Measurements from ENCODE around the gene TBC1D22A. TPM values are rescaled to one million over a fixed set of nuclear protein-coding genes. Genes with fewer than 3 reads are reported as not detected.
A peak's percentile ranks its signal among the peaks of the same experiment; 100 is the strongest.

Gene TBC1D22A
- polyA plus RNA-seq, 1 of the 3 experiments (the other 2 are of a cell fraction), result 16.5 TPM

GRCh38 chr22:46972256-46972655 lies 209.8 kb downstream of the TBC1D22A start:
- Histone ChIP-seq H3K36me3 (replicated peaks in 1 of 2; ENCODE audit: control insufficient read depth in 1 of 2, insufficient read depth in 2 of 2, low read length in 1 of 2) (peaks cover 0 to 3% of the 10 kb centered on the region in 2 experiments), H3K27ac (ENCODE audit: low read depth in 2 of 2, low read length in 1 of 2) (no peak overlapping the region), H4K20me1 (ENCODE audit: insufficient read depth) (no peaks in the 10 kb centered on the region), H2AFZ (ENCODE audit: low read depth) (no peak overlapping the region), H3K9me2 (no peaks in the 10 kb centered on the region), H3K4me3 (ENCODE audit: low read depth in 2 of 2, low read length in 1 of 2) (no peak overlapping the region), H3K9ac (no peak overlapping the region), H3K79me2 (ENCODE audit: insufficient read depth) (no peaks in the 10 kb centered on the region), H3F3A (replicated peaks; ENCODE audit: insufficient read depth) (no peaks in the 10 kb centered on the region), H3K27me3 (ENCODE audit: insufficient read depth) (no peaks in the 10 kb centered on the region), H3K9me3 (no peaks in the 10 kb centered on the region), H3K4me1 (ENCODE audit: control insufficient read depth in 1 of 2, insufficient read depth in 2 of 2, low read depth in 1 of 2, low read length in 1 of 2) (peaks cover 0 to 33% of the 10 kb centered on the region in 2 experiments; a peak in 2 of 4 replicates), H3K4me2 (no peak overlapping the region)
- TF ChIP-seq RAD21 (IDR thresholded peaks at IDR 0.05; ENCODE audit: low read length), result no peak
- no peak for TF ChIP-seq TAF1 (IDR thresholded peaks at IDR 0.05; ENCODE audit: borderline replicate concordance, low read depth, low read length)
- no peak for TF ChIP-seq CHD2 (IDR thresholded peaks at IDR 0.05; ENCODE audit: low read length, partially characterized antibody)
- no peak for TF ChIP-seq RXRA (IDR thresholded peaks at IDR 0.05; ENCODE audit: borderline replicate concordance, low read depth)
- no peak for TF ChIP-seq FOSL2 (IDR thresholded peaks at IDR 0.05; ENCODE audit: borderline replicate concordance, low read depth)
- TF ChIP-seq MXI1 (IDR thresholded peaks at IDR 0.05; ENCODE audit: low read depth, low read length), result no peak
- TF ChIP-seq GABPA (IDR thresholded peaks at IDR 0.05; ENCODE audit: low read depth), result no peak
- no peak for TF ChIP-seq RFX5 (IDR thresholded peaks at IDR 0.05; ENCODE audit: low read length)
- TF ChIP-seq MAX (IDR thresholded peaks at IDR 0.05; ENCODE audit: low read depth), result no peak
- ChIA-PET POLR2A (no interaction called here), CTCF (no interaction called here)
- 98% methylated on average over 17 of the region's 17 CpGs for WGBS (ENCODE audit: low lambda C conversion rate)
- DNase-seq, result no peak

- Histone ChIP-seq H3K36me3 (replicated peaks in 1 of 2; ENCODE audit: control insufficient read depth in 1 of 2, insufficient read depth in 2 of 2, low read length in 1 of 2) (peaks cover 0 to 3% of the 10 kb centered on the region in 2 experiments), H4K20me1 (ENCODE audit: insufficient read depth) (no peaks in the 10 kb centered on the region), H3K9me2 (no peaks in the 10 kb centered on the region), H3K9ac (no peak overlapping the region), H2AFZ (ENCODE audit: low read depth) (no peak overlapping the region), H3K27ac (ENCODE audit: low read depth in 2 of 2, low read length in 1 of 2) (no peak overlapping the region), H3K27me3 (ENCODE audit: insufficient read depth) (no peaks in the 10 kb centered on the region), H3K4me2 (no peak overlapping the region), H3K4me1 (ENCODE audit: control insufficient read depth in 1 of 2, insufficient read depth in 2 of 2, low read depth in 1 of 2, low read length in 1 of 2) (peaks cover 0 to 33% of the 10 kb centered on the region in 2 experiments; a peak in 2 of 4 replicates), H3F3A (replicated peaks; ENCODE audit: insufficient read depth) (no peaks in the 10 kb centered on the region), H3K9me3 (no peaks in the 10 kb centered on the region), H3K79me2 (ENCODE audit: insufficient read depth) (no peaks in the 10 kb centered on the region), H3K4me3 (ENCODE audit: low read depth in 2 of 2, low read length in 1 of 2) (no peak overlapping the region)
- CTCF ChIA-PET, result no interaction called here
- peak; percentile 86 for DNase-seq
- TF ChIP-seq NRF1 (IDR thresholded peaks at IDR 0.05; ENCODE audit: low read depth, low read length) (0 out of 2 replicates have a peak, but pooled peaks have one; percentile 11), SMC3 (IDR thresholded peaks at IDR 0.05; ENCODE audit: low read depth, low read length) (no peak), EP300 (IDR thresholded peaks at IDR 0.05; ENCODE audit: borderline replicate concordance in 1 of 2, low read depth in 1 of 2, low read length in 1 of 2) (no peak), GATA2 (CRISPR knock-in tag; IDR thresholded peaks at IDR 0.05) (peak; percentile 63), POLR2AphosphoS5 (IDR thresholded peaks at IDR 0.05; ENCODE audit: low read depth, low read length) (no peak), RAD21 (IDR thresholded peaks at IDR 0.05; ENCODE audit: low read length) (no peak), TEAD4 (IDR thresholded peaks at IDR 0.05; ENCODE audit: borderline replicate concordance, insufficient read depth) (no peak), RXRA (IDR thresholded peaks at IDR 0.05; ENCODE audit: borderline replicate concordance, low read depth) (no peak), YY1 (IDR thresholded peaks at IDR 0.05; ENCODE audit: low read depth) (no peak), FOXJ3 (CRISPR knock-in tag; IDR thresholded peaks at IDR 0.05) (no peak), MXI1 (IDR thresholded peaks at IDR 0.05; ENCODE audit: low read depth, low read length) (peak; percentile 82), RFX5 (IDR thresholded peaks at IDR 0.05; ENCODE audit: low read length) (no peak), NFIC (IDR thresholded peaks at IDR 0.05; ENCODE audit: borderline replicate concordance) (no peak), RCOR1 (IDR thresholded peaks at IDR 0.05; ENCODE audit: low read length) (no peak), FOSL2 (IDR thresholded peaks at IDR 0.05; ENCODE audit: borderline replicate concordance, low read depth) (no peak)
- WGBS (ENCODE audit: low lambda C conversion rate), result 83% methylated on average over 26 of the region's 32 CpGs
- POLR2A ChIA-PET, result interaction anchor here (0.6 kb wide), 1 partner anchor 121 kb away, joined by 3 read pairs; no protein-coding TSS in a partner anchor
Measured at GRCh38 chr22:46972901-46973831, 210.7 kb downstream of the TBC1D22A start.
